Astrocyte (in vitro differentiated cells and primary cell): ENCODE results near the gene INKA2.

Source experiments
- CTCF ChIP-seq: IDR thresholded peaks from 2 replicates; pipeline ENCODE4 v1.5.1; 2011; ENCODE audit warnings: low read depth, mild to moderate bottlenecking, inconsistent platforms, low read length, moderate library complexity; ENCODE audit not compliant: insufficient read depth
- EZH2 ChIP-seq: IDR thresholded peaks from 2 replicates; pipeline ENCODE4 v1.6.1; 2012; ENCODE audit warnings: mild to moderate bottlenecking, low read length, inconsistent platforms; ENCODE audit not compliant: insufficient read depth

- TF ChIP-seq CTCF = no peak
- no peak for TF ChIP-seq EZH2
Measured at GRCh38 chr1:111768625-111769024, 29.4 kb upstream of the INKA2 start.
